ENCODE results near the gene KRT31.
"Not testable (repeated sequence)": the region's sequence is repeated elsewhere in the genome, so short reads cannot be mapped to it uniquely, and the experiment has no call there.

The KRT31 gene

DNA sequence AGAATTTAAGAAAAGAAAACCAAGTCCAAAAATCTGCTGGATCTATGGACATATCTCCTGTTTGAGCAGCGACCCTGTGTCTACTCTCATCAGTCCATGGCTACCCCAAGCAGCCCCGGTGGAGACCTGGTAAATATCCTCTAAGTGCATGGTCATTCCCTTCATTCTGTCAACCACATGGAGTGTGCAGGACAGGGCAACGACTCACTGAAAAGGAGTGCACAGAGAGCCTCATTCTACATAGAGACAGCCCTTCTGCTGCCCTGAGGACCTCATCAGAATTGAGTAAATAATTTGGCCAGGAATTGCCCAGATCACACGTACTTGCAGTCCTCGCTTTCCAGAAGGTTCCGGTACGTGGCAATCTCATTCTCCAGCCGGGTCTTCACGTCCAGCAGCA is 40.4 kb upstream of the KRT31 start:
- TF ChIP-seq, protein P1, sequence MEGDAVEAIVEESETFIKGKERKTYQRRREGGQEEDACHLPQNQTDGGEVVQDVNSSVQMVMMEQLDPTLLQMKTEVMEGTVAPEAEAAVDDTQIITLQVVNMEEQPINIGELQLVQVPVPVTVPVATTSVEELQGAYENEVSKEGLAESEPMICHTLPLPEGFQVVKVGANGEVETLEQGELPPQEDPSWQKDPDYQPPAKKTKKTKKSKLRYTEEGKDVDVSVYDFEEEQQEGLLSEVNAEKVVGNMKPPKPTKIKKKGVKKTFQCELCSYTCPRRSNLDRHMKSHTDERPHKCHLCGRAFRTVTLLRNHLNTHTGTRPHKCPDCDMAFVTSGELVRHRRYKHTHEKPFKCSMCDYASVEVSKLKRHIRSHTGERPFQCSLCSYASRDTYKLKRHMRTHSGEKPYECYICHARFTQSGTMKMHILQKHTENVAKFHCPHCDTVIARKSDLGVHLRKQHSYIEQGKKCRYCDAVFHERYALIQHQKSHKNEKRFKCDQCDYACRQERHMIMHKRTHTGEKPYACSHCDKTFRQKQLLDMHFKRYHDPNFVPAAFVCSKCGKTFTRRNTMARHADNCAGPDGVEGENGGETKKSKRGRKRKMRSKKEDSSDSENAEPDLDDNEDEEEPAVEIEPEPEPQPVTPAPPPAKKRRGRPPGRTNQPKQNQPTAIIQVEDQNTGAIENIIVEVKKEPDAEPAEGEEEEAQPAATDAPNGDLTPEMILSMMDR (conservative IDR thresholded peaks at IDR 0.05; ENCODE audit: low read depth, low read length), result no peak
- DNase-seq (ENCODE audit: low read depth), result no peak
- no peak overlapping the region for H3K4me3 ChIP-seq (ENCODE audit: low read length)

DNA sequence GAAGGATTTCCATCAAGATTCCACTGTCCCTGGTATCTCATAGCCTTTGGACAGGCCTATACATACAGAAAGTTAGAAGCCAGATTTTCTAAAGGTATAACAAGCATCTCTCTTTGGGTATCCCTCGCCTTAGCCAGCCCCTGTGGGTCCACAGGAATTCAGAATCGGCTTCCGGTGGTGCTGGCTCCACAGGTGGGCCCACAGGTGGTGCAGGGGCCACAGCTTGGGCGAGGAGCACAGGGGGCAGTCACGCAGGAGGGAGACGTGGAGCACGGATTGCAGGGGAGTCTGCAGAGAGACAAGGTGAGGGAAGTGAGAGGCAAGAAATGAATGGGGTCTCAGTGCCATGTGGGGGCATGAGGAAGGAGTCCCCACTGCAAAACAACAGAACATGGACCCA is 39.8 kb upstream of the KRT31 start:
- TF ChIP-seq, protein P1 (conservative IDR thresholded peaks at IDR 0.05; ENCODE audit: low read depth, low read length), result no peak

DNA sequence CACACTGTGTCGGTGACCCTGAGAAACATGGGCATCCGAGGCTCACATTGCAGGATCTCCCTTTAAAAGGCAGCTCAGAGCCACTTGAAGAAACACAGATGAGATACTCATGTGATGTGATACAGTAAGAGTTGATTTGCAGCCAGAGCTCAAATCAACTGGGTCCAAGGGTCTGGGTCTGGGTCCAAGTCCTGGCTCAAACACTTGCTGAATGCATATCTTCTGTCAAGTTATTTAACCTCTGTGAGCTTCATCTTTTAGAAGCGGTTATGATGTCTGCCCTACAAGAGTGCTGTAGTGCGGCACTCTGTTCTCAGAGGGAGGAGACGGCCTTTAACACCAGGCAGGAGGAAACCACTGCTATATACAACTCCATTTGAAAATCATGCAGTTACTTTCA is 37.0 kb upstream of the KRT31 start:
- DNase-seq (ENCODE audit: low read depth), result no peak
- TF ChIP-seq, protein P1 (conservative IDR thresholded peaks at IDR 0.05; ENCODE audit: low read depth, low read length), result no peak
- no peak overlapping the region for H3K4me3 ChIP-seq (ENCODE audit: low read length)

More for the DNA sequence above, 39.8 kb upstream of the KRT31 start:
- no peak overlapping the region for H3K4me3 ChIP-seq (ENCODE audit: low read length)
- DNase-seq (ENCODE audit: low read depth), result no peak

DNA sequence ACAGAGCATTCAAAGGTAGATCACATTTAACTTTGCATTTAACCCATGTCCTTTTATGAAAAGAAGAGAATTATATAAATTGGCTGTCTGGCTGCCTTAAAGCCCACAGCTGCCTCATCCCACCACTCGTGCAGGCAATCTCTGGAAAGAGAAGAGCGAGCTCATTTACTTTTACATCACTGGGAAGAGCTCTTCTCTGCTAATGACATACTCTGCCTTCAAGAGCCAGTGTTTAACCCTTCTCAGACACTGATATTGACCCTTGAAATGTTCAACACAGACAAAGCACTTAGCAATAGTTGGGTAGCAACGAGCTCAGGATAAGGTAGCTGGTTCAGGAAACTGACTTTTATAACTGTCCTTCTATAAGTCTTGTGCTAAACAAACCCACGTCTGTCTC is 36.6 kb upstream of the KRT31 start:
- no peak overlapping the region for H3K4me3 ChIP-seq (ENCODE audit: low read length)
- DNase-seq (ENCODE audit: low read depth), result no peak
- TF ChIP-seq, protein P1 (conservative IDR thresholded peaks at IDR 0.05; ENCODE audit: low read depth, low read length), result no peak

DNA sequence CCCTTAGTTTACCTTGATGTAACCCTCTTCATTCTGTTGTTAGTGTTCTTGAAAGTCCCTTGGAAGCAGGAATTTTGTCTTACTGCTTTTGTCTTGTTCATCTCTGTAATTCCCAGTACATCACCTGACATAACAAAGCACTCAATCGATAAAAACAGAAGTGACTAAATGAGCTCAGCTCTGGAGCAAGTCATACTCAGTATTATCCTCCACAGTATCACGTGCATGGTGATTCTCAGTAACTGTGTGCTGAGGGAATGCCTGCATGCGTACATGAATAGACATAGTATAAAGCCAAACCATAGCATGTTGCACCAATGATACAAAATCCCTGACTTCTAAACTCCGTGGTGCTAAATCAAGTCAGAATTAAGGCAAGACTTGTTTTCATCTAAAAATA is 36.2 kb upstream of the KRT31 start:
- no peak overlapping the region for H3K4me3 ChIP-seq (ENCODE audit: low read length)
- TF ChIP-seq, protein P1 (conservative IDR thresholded peaks at IDR 0.05; ENCODE audit: low read depth, low read length), result no peak
- DNase-seq (ENCODE audit: low read depth), result no peak

DNA sequence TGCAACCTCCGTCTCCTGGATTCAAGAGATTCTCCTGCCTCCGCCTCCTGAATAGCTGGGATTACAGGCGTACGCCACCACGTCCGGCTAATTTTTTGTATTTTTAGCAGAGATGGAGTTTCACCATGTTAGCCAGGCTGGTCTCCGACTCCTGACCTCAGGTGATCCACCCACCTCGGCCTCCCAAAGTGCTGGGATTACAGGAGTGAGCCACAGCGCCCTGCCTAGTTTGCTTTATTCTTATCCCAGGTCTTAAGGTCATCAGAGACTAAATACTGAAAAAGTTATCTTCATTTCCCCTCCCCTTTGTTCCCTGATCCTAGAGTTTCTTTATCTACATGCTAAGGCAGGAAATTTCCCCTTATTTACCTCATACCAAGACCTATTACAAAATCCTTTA is 33.0 kb upstream of the KRT31 start:
- not testable (repeated sequence) for H3K4me3 ChIP-seq (ENCODE audit: low read length); DNase-seq (ENCODE audit: low read depth)

DNA sequence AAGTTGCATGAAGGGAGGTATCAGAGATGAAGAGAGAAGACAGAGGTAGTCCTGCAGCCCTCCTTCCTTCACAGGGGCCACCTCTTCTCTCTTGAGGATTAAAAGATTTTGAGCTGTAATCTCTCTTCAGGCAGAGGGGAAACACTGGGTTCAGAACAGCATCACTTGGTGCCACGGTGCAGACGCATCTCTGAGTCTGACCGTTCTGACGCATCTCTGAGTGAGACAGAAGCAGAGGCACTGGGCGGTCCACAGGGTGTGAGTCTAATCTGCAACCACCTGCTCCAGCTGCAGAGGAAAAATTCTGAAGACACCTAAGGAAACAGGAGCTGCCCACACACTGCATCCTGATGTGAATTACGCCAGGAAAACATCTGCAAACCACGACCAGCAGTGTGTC is 32.3 kb upstream of the KRT31 start:
- H3K4me3 ChIP-seq (ENCODE audit: low read length), result no peak overlapping the region
- DNase-seq (ENCODE audit: low read depth), result no peak
- TF ChIP-seq, protein P1 (conservative IDR thresholded peaks at IDR 0.05; ENCODE audit: low read depth, low read length), result no peak

Data from retinal pigment epithelial cell (primary cell).